COLO668 (cell line): ENCODE results near the gene PPDPF.

ENCODE experiments used
- DNase-seq: peaks from one replicate; lab custom pipeline; 2025; ENCODE audit not compliant: unreplicated experiment; lab: John Stamatoyannopoulos, UW

The PPDPF gene

GRCh38 chr20:63536241-63536977, 15.8 kb downstream of the PPDPF start:
- peak; percentile 83 for DNase-seq

- DNase-seq, result peak; percentile 54
Observed at GRCh38 chr20:63536997-63537524, 16.5 kb downstream of the PPDPF start, which contains the start of gene PTK6. Gene PTK6, minus strand, starts transcription at chr20:63537376. Its CDS starts 62 bp downstream, at chr20:63537314.

DNA sequence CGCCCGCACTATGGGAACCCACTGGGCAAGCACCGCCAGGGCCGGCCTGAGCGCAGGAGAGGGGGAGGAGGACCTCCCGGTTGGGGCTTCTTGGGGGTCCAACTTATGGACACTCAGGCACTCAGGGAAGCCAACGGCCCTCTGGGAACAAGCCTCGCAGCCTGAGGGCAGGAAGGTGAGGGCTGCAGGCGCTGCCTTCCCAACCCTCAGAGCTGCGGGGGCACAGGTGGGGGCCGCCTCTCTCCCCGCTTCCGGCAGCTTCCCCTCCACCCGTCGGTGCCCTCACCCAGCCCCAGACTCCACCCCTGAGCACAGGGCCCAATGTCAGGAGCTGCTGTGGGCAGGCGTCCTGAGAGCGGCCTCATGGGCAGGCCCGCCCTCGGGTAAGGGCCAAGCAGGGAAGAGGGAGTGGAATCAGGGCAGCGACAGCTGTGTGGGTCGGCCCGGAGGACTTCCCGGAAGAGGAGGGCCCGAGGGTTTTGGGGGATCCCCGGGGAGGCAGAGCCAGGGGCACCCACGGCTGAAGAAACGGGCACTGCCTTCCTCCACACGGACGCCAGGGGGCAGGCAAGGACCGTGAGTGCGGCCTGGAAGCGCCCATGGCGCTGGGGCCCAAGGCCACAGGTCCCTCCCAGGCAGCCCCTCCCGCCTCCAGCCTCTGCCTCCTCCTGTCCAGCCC, 17.1 kb downstream of the PPDPF start:
- DNase-seq, result peak; percentile 90

DNA sequence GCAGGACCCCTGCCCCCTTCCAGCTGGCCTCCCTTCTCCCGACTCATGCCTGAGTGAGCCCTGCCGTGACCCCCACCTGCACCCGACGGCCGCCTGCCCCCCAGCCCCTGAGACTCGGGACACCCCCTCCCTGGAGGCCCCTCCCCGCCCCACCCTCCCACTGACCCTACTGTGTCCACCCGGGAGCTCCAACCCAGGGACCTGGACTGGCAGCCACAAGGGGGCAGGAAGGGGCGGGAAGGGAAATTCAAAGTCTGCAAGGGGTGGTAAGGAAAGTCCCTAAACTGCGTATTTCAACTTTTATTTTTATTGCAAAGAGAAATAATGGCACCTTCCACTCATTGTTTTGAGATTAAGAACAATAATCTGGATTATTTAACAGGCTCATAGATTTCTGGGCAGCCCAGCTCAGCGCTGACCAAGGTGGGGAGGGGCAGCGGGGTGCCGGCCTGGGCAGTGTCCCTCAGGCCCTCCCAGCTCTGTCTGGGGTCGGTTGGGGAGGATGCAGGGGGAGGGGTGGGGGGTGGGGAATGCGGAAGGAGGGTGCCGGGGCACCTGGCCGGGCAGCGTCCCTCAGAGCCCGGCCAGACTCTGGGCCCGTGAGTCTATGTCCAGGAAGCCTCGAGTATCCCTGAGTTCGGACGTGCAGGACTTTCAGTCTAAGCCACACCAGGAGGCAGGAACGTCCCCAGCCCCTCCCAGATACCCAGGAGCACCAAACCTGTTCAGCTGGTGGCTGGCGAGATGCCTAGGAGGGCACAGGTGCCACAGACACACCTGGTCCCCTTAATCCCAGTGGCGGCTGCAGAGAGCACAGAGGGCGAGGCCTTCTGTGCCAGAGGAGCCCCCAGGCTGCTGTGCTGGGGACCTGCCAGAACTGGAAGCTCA, 17.9 kb downstream of the PPDPF start:
- peak; percentile 75 for DNase-seq

GRCh38 chr20:63539092-63539430, 18.5 kb downstream of the PPDPF start:
- DNase-seq, result no peak

DNA sequence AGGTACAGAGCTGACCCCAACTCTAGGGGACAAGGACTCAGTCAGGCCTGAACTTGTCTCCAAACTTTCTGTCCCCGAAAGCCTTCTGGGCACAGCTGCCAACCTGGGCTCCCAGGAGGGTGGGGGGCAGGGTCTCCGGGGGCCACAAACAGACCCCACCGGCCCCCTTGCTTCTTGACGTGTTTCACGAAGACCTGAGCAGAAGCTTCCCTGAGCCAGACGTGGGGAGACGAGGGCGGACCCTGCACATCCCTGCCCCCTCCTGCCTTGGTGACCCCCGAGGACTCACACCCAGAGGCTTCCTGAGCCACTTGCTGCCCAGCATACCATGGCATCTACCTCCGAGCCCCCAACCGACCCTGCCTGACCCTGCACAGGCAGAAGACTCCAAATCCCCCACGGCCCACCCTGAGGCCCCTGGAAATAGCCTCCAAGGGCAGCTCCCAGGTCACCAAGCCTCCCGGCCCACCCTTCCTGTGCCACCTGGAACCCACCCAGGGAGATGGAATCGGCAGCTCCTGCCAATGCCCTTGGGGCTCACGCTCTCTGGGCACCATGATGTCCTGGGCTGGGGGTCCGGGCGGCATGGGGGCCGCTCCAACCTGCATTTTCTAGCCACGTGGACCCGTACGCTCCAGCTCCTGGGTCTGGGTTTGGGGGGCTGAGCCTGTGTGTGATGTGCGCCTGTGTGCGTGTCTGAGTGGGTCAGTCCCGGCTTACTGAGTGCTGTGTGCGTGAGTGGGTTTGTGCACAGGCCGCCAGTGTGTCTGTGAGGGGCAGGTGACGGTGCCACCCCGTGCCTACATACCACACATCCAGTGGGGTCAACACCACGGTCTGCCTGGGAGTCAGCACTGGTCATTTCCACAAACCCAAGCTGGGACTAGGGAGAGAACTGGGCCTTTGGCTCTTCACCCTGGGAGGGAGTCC, 19.1 kb downstream of the PPDPF start:
- no peak for DNase-seq

GRCh38 chr20:63540417-63541186, 20.0 kb downstream of the PPDPF start:
- no peak for DNase-seq

GRCh38 chr20:63541371-63541770, 20.8 kb downstream of the PPDPF start:
- DNase-seq, result no peak

- peak; percentile 69 for DNase-seq
Observed at GRCh38 chr20:63542031-63542559, 21.5 kb downstream of the PPDPF start.

- no peak for DNase-seq
Observed at GRCh38 chr20:63542696-63543095, 22.1 kb downstream of the PPDPF start.

GRCh38 chr20:63543131-63543530, 22.6 kb downstream of the PPDPF start:
- no peak for DNase-seq

GRCh38 chr20:63543733-63544132, 23.2 kb downstream of the PPDPF start:
- no peak for DNase-seq

- DNase-seq, result peak; percentile 35
Observed at GRCh38 chr20:63544241-63544957, 23.8 kb downstream of the PPDPF start.

DNA sequence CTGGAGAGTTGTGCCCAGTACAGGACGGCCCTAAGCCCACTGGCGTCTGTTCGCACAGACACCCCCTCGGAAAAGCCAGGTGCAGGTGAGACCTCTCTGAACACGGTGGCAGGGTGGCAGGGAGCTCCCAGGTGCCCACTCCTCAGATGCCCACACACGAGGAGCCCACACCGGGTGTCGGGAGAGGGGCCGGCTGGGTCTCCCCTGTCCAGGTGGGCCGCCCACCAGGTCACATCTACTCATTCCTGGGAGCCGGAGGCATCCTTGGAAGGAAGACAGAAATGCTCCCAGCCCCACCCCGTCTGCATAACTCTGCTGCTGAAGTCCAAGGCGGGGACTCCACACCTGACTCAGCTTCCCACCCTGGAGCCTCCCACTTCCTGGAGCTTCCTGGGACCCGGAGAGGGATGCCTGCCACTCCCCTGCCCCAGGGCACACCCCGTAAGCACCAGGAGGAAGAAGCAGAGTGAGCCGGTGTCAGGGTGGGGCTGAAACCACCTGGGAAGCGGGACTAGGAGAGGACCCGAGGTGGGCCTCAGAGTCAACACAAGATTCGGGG, 24.5 kb downstream of the PPDPF start:
- peak; percentile 34 for DNase-seq

GRCh38 chr20:63545814-63546213, 25.2 kb downstream of the PPDPF start:
- peak; percentile 54 for DNase-seq

- peak; percentile 38 for DNase-seq
Observed at GRCh38 chr20:63546256-63546955, 25.8 kb downstream of the PPDPF start.

- no peak for DNase-seq
Observed at GRCh38 chr20:63546956-63547724, 26.6 kb downstream of the PPDPF start.
